Retinal pigment epithelial cell (primary cell): ENCODE measurements around the gene TLCD5.

Source experiments
- DNase-seq: peaks from one replicate; pipeline ENCODE4 v3.0.0-alpha.2; 2010; ENCODE audit warnings: low read depth
- H3K4me3 ChIP-seq: 2 replicates; pipeline ENCODE4 v1.5.1; 2011; ENCODE audit warnings: mild to moderate bottlenecking, low read length, control low read depth, moderate library complexity
- TF ChIP-seq, protein P1 (sequence below): conservative IDR thresholded peaks from 2 replicates; pipeline ENCODE4 v1.5.1; 2011; ENCODE audit warnings: low read depth, low read length, control low read depth, inconsistent platforms

Gene TLCD5

GRCh38 chr11:120336641-120337354, 11.7 kb downstream of the TLCD5 start:
- peak overlapping the region; percentile 92 for H3K4me3 ChIP-seq
- TF ChIP-seq, protein P1, sequence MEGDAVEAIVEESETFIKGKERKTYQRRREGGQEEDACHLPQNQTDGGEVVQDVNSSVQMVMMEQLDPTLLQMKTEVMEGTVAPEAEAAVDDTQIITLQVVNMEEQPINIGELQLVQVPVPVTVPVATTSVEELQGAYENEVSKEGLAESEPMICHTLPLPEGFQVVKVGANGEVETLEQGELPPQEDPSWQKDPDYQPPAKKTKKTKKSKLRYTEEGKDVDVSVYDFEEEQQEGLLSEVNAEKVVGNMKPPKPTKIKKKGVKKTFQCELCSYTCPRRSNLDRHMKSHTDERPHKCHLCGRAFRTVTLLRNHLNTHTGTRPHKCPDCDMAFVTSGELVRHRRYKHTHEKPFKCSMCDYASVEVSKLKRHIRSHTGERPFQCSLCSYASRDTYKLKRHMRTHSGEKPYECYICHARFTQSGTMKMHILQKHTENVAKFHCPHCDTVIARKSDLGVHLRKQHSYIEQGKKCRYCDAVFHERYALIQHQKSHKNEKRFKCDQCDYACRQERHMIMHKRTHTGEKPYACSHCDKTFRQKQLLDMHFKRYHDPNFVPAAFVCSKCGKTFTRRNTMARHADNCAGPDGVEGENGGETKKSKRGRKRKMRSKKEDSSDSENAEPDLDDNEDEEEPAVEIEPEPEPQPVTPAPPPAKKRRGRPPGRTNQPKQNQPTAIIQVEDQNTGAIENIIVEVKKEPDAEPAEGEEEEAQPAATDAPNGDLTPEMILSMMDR: no peak
- no peak for DNase-seq

- TF ChIP-seq, protein P1: no peak
- H3K4me3 ChIP-seq: peak overlapping the region; percentile 92
- DNase-seq: no peak
These were observed 12.4 kb downstream of the TLCD5 start for GRCh38 chr11:120337355-120338106.

DNA sequence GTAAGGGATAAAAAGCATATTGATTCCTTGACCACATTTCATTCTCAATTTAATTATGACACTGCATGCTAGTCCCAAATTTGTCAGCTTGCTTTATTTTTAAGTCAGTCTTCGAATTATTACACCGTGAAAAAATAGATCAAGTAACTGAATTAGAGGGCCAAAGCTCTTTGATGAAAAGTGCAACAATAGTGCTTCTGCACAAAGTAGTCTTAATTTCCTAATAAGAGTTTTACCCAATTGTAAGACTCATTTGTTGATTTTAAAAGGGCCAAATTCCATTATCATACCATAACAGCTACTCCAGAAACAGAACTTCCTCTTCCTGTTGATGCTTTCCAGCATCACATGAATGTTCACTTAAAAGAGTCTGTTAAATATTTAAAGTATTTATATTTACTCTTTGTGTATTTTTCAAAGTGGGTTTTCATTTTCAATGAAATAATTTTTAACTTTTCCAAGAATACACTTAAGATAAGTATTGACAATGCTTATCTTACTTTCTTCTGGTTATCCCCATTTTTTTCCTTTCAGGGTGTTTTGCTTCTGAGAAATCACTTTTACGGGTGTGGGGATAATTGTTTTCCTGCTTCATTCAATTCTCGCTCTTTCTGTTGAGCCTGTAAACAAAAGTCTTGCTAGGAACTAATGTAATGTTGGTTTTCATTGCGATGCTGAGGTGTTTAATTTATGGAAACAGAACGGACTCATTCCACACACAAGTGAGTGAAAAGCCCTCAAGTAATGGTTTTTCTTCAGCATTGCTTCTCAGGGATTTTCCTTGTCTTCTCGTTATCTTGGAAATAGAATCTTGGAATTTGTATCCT, 13.2 kb downstream of the TLCD5 start:
- no peak for DNase-seq
- H3K4me3 ChIP-seq: peak overlapping the region; percentile 92
- TF ChIP-seq, protein P1: no peak

GRCh38 chr11:120339394-120339890, 14.3 kb downstream of the TLCD5 start:
- TF ChIP-seq, protein P1: no peak
- H3K4me3 ChIP-seq: peak overlapping the region; percentile 92
- DNase-seq: no peak

DNA sequence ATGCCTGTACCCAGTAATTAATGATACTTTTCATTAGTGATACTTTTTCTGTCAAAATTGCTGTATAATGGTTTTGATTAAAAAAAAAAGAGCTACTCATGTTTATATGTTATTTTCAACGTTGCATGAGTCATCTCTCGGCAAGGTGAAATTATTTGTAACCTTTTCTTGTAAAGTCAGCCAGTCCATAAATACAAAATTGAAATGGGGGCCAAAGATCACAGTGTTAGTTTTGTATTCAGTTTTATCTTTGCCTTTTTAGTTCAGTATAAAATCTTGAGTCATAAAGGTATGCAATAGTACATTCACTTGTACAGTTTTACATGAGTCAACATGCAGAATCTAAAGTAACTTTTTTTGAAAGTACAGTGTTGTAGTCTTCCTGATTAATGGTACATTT, 15.4 kb downstream of the TLCD5 start:
- no peak overlapping the region for H3K4me3 ChIP-seq
- TF ChIP-seq, protein P1: no peak

GRCh38 chr11:120342226-120342625, 17.1 kb downstream of the TLCD5 start:
- no peak for DNase-seq
- no peak overlapping the region for H3K4me3 ChIP-seq
- TF ChIP-seq, protein P1: no peak

More for the DNA sequence above, 15.4 kb downstream of the TLCD5 start:
- no peak for DNase-seq
